ENCODE measurements around the gene MPZL2.

DNA sequence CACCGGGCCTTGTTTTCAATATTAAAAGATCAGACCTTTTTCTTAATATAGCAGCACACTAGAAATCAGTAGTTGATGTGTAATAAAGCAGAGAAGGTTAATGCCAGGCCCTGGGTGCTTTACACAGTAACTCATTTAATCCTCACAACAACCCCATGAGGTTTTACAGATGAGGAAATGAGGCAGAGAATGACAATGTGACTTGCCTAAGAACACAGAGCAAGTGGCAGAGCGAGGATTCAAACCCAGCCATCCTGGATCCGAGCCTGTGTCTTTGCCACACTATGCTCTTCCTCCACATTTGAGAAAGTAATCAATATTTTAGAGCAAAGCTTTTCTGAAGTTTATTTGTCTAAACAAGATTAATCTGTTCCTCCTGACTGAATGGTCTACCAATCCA is 46.5 kb downstream of the MPZL2 start:
- TF ChIP-seq, protein P1, sequence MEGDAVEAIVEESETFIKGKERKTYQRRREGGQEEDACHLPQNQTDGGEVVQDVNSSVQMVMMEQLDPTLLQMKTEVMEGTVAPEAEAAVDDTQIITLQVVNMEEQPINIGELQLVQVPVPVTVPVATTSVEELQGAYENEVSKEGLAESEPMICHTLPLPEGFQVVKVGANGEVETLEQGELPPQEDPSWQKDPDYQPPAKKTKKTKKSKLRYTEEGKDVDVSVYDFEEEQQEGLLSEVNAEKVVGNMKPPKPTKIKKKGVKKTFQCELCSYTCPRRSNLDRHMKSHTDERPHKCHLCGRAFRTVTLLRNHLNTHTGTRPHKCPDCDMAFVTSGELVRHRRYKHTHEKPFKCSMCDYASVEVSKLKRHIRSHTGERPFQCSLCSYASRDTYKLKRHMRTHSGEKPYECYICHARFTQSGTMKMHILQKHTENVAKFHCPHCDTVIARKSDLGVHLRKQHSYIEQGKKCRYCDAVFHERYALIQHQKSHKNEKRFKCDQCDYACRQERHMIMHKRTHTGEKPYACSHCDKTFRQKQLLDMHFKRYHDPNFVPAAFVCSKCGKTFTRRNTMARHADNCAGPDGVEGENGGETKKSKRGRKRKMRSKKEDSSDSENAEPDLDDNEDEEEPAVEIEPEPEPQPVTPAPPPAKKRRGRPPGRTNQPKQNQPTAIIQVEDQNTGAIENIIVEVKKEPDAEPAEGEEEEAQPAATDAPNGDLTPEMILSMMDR (IDR thresholded peaks at IDR 0.05) = no peak
- TF ChIP-seq EP300 (IDR thresholded peaks at IDR 0.05) = no peak
